Measurements from ENCODE around the gene C11orf52.
"Not testable (repeated sequence)": the region's sequence is repeated elsewhere in the genome, so short reads cannot be mapped to it uniquely, and the experiment has no call there.

C11orf52 gene
- total RNA-seq = 0 to 0.22 (median 0) reads per million in 17 experiments

- peak in 2 of 4 experiments; percentile 23 to 35 for DNase-seq
Measured at GRCh38 chr11:111918390-111919256, at the start of gene C11orf52. TSS of gene C11orf52 (plus strand) at chr11:111918913. CDS start at chr11:111918973, 60 bp downstream.

GRCh38 chr11:111870113-111870512, 48.6 kb upstream of the C11orf52 start:
- no peak for DNase-seq

GRCh38 chr11:111870522-111870885, 48.2 kb upstream of the C11orf52 start:
- peak in 2 of 4 experiments; percentile 23 to 26 for DNase-seq

- DNase-seq = peak; percentile 81 to 92 (median 86)
Measured at GRCh38 chr11:111870886-111871692, 47.6 kb upstream of the C11orf52 start, which contains the start of gene ALG9. TSS of gene ALG9 (minus strand) at chr11:111871581. CDS start at chr11:111871482, 99 bp downstream.

GRCh38 chr11:111871693-111872161, 47.0 kb upstream of the C11orf52 start:
- peak in 1 of 4 experiments; percentile 4 for DNase-seq

GRCh38 chr11:111878385-111878848, 40.3 kb upstream of the C11orf52 start:
- peak in 1 of 4 experiments; percentile 42 for DNase-seq

GRCh38 chr11:111878849-111879636, 39.7 kb upstream of the C11orf52 start, which contains the start of the genes CFAP68 and FDXACB1:
TSS of gene CFAP68 (plus strand) at chr11:111879541. CDS start at chr11:111879561, 20 bp downstream.
TSS of gene FDXACB1 (minus strand) at chr11:111879165. CDS start at chr11:111879132, 33 bp downstream.
- DNase-seq = peak; percentile 96 to 98 (median 98)

GRCh38 chr11:111879637-111879960, 39.1 kb upstream of the C11orf52 start:
- peak in 1 of 4 experiments; percentile 5 for DNase-seq

GRCh38 chr11:111882202-111882601, 36.5 kb upstream of the C11orf52 start:
- no peak for DNase-seq

GRCh38 chr11:111885053-111885452, 33.7 kb upstream of the C11orf52 start:
- not testable (repeated sequence) for DNase-seq

- DNase-seq = no peak
Measured at GRCh38 chr11:111886032-111886431, 32.7 kb upstream of the C11orf52 start.

GRCh38 chr11:111886844-111887243, 31.9 kb upstream of the C11orf52 start:
- DNase-seq = no peak

- DNase-seq = peak; percentile 26 to 56 (median 36)
Measured at GRCh38 chr11:111905411-111905810, 13.3 kb upstream of the C11orf52 start.

GRCh38 chr11:111906680-111907079, 12.0 kb upstream of the C11orf52 start:
- no peak for DNase-seq

- no peak for DNase-seq
Measured at GRCh38 chr11:111908639-111909305, 9.9 kb upstream of the C11orf52 start.

- no peak for DNase-seq
Measured at GRCh38 chr11:111909378-111909777, 9.3 kb upstream of the C11orf52 start.

- DNase-seq = no peak
Measured at GRCh38 chr11:111910676-111911562, 7.8 kb upstream of the C11orf52 start.

GRCh38 chr11:111911563-111912401, 6.9 kb upstream of the C11orf52 start, which contains the start of gene CRYAB:
TSS of gene CRYAB (minus strand) at chr11:111911770. CDS start at chr11:111911724, 46 bp downstream.
- DNase-seq = no peak

GRCh38 chr11:111912535-111912934, 6.2 kb upstream of the C11orf52 start, which contains the start of gene HSPB2:
TSS of gene HSPB2 (plus strand) at chr11:111912734. CDS start at chr11:111912830, 96 bp downstream.
- DNase-seq = no peak
